Fibroblast of the aortic adventitia (primary cell): Measurements from ENCODE around the gene EIF4E3. TPM values are rescaled to one million over a fixed set of nuclear protein-coding genes. Genes with fewer than 3 reads are reported as not detected.

Experiments
- DNase-seq: peaks from one replicate; pipeline ENCODE4 v3.0.0-alpha.2; 2010; ENCODE audit warnings: low read depth
- H3K4me3 ChIP-seq: 2 replicates; pipeline ENCODE4 v1.5.1; 2011; ENCODE audit warnings: low read depth, mild to moderate bottlenecking, control low read depth, low read length, moderate library complexity
- total RNA-seq: library from RNA; depleted of rRNA; stranded (reverse); fragments of >200 nt; gene quantifications from 2 replicates; pipeline ENCODE4 v1.2.3, GENCODE V29; 2012; ENCODE audit warnings: low replicate concordance
- TF ChIP-seq, protein P1 (sequence below): IDR thresholded peaks from 2 replicates; pipeline ENCODE4 v1.5.1; 2011; ENCODE audit warnings: mild to moderate bottlenecking, low read length, control low read depth, inconsistent platforms; ENCODE audit not compliant: insufficient read depth

The EIF4E3 gene
- total RNA-seq, 1 donor, result 2.2 TPM

DNA sequence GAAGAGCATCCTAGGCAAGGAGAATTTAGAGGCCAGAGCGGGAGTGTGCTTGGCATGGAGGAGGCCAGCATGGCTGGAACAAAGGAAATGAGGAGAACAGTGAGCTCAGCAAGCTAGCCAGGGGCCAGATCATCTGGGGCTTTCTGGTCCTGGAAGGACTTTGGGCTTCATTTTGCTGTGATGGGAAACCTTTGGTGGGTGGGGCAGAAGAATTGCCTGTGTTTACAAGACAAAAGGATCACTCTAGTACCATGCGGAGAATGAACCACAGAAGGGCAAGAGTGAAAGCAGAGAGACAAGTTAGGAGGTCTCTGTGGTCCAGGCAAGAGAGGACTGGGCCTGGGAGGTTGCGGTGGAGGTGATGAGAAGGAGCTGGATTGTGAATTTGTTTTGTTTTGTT, 80.1 kb downstream of the EIF4E3 start:
- no peak overlapping the region for H3K4me3 ChIP-seq
- TF ChIP-seq, protein P1, sequence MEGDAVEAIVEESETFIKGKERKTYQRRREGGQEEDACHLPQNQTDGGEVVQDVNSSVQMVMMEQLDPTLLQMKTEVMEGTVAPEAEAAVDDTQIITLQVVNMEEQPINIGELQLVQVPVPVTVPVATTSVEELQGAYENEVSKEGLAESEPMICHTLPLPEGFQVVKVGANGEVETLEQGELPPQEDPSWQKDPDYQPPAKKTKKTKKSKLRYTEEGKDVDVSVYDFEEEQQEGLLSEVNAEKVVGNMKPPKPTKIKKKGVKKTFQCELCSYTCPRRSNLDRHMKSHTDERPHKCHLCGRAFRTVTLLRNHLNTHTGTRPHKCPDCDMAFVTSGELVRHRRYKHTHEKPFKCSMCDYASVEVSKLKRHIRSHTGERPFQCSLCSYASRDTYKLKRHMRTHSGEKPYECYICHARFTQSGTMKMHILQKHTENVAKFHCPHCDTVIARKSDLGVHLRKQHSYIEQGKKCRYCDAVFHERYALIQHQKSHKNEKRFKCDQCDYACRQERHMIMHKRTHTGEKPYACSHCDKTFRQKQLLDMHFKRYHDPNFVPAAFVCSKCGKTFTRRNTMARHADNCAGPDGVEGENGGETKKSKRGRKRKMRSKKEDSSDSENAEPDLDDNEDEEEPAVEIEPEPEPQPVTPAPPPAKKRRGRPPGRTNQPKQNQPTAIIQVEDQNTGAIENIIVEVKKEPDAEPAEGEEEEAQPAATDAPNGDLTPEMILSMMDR, result no peak
- no peak for DNase-seq

DNA sequence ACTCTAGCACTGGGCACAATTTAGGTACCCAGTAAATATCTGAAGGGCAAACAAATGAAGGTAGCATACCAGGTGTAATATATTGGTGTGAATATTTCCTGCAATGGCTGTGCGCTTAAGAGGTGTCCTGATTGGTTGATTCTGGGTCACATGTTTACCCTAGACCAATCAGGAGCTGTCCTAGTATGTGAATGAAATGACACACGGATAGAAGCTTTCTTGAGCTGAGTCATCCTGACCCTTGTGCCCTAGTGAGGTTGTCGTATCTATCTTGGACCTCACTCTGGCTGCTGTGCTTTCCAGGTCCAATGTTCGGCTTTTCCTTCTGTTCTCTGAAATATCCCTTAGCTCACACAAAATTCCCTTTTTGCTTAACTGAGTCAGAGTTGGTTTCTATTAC, 83.5 kb downstream of the EIF4E3 start:
- no peak overlapping the region for H3K4me3 ChIP-seq
- TF ChIP-seq, protein P1, result no peak
- DNase-seq, result no peak

DNA sequence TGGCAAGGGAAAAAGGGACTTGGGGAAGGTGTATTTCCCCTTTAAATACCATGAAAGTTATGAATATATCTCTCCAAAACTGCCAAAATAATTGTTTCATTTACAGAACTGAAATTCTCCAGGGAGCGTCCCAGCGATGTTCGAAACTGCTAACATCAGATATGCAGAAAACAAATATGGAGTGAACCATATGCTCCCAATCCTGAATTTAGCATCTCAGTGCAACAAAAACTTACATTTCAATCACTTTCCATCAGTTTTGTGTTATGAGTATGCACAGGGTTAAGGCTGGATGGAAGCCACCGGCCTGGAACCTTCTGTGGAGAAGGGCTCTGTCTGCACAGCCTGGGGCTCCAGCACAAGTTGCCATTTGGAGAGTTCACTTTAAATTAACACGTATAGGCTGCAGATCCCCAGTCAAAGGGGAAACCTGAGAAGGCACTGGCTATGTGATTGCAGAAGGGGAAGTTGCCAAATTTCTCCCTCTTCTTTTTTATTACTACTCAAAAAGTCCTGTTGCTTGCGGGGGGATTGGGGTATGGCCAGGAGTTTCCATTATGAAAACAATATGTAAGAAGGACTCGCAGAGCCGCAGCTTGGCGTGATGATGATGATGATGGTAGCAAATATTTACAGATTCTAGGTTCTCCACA, 84.7 kb downstream of the EIF4E3 start:
- TF ChIP-seq, protein P1, result no peak
- no peak for DNase-seq
- no peak overlapping the region for H3K4me3 ChIP-seq

DNA sequence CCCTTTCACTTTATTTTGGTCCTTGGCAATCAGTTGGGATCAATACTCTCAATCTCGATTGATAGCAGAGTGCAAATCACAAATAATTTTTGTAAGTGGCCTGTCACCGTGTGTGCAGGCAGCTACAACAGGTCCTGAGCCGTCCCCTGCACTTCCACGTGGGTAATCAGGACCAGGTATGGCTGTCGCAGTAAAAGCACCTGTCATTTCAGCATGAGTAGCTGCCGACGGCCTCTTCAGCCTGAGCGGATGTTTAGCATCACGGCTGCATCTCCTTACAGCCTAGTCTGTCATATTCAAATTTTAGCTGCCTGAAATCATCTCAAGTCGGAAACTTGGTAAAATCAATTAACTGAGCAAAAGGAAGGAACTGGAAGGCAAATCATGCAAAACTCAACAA, 88.7 kb downstream of the EIF4E3 start:
- H3K4me3 ChIP-seq, result no peak overlapping the region
- TF ChIP-seq, protein P1, result no peak
- DNase-seq, result no peak

DNA sequence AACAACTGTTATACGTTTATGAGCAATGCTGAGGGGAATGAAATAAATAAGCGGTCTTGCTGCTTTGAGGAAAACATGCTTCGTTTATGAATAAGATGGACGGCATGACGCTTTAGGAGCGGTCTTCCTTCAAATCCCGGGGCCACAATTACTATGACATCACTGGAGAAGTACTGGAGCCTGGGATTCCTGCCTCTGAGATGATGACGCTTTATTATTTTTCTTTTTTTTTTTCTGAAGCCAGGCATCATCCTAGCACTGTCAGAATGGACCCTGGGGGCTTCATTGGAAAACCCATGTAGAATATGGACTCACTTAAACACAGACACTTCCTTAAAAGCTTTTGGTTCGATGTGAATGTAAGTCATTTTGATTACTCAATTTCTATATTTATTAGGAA, 89.2 kb downstream of the EIF4E3 start:
- DNase-seq, result no peak

DNA sequence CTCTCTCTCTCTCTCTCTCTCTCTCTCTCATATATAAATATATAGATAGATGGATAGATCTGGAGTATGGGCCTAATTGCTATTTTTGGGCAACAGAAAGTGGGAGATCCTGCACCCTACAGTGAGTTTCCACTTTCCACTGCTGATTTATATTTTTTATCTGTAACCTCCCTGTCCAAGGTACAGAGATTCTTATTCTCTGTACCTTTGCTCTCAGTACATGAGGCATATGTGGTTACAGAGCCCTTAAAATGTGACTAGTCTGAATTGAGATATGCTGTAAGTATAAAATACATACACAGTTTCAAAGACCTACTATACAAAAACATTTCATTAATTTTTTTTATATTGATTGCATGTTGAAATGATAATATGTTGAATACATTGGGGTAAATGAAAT, 90.5 kb downstream of the EIF4E3 start:
- no peak for DNase-seq
- H3K4me3 ChIP-seq, result no peak overlapping the region
- TF ChIP-seq, protein P1, result no peak

More for the DNA sequence above, 89.2 kb downstream of the EIF4E3 start:
- TF ChIP-seq, protein P1, result no peak
- H3K4me3 ChIP-seq, result no peak overlapping the region

DNA sequence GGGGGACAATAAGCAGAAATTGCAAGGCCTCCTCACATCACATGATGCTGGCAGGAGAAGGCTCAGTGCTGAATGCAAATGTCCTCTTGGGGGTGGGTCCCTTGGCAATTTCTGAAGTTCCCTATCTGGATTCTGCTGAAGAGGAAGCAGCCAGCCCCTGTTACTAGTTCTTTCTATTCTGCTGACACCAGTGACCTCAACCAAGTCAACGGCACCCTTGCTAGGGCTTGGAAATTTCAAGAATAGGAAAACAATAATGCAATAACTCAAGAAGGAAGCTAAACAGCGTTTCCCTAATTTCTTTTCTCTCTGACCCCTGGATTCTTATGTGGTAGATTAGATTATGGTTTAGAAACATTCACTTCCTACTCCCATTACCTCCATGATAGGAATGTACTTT, 95.5 kb downstream of the EIF4E3 start:
- no peak overlapping the region for H3K4me3 ChIP-seq
- DNase-seq, result peak; percentile 18
- TF ChIP-seq, protein P1, result no peak
